HG03378 (cell line): Measurements from ENCODE around the gene CES4A.
A peak's percentile ranks its signal among the peaks of the same experiment; 100 is the strongest.
"Not testable (repeated sequence)": the region's sequence is repeated elsewhere in the genome, so short reads cannot be mapped to it uniquely, and the experiment has no call there.

Experiments used
- ATAC-seq: cut with Tn5 transposase; IDR thresholded peaks from one replicate; pipeline ENCODE4 v1.9.1; 2021; ENCODE audit warnings: mild to moderate bottlenecking, moderate library complexity; ENCODE audit not compliant: unreplicated experiment

Gene CES4A

DNA sequence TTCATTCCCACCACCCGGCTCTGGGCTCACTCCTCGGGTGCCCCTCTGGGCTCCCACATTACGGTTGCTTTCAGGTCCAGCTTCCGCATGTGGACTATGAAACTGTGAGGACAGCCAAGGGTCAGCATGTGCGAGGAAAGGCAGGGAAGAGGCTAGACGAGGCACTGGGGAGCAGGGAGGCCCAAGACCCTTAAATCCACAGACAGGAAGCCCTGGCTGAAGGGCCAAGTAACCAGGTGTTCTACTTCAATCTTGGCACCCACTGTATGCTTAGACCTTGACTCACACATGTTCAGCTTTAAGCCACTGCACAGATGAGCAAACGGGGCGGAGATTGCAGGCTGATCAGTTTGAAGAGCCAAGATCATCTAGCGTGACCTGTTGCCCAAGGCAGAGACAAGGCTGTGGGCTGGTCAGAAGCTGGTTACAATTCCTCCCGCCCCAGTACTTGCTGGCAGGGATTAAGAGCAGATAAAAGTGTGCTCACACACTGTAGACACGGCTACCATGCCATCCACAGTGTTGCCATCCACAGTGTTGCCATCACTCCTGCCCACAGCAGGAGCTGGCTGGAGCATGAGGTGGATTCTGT lies at the start of gene CES4A:
TSS of gene CES4A (plus strand) at position 393 of the 592 bp plus-strand sequence. CDS start at position 577, 184 bp downstream.
- ATAC-seq: no peak

DNA sequence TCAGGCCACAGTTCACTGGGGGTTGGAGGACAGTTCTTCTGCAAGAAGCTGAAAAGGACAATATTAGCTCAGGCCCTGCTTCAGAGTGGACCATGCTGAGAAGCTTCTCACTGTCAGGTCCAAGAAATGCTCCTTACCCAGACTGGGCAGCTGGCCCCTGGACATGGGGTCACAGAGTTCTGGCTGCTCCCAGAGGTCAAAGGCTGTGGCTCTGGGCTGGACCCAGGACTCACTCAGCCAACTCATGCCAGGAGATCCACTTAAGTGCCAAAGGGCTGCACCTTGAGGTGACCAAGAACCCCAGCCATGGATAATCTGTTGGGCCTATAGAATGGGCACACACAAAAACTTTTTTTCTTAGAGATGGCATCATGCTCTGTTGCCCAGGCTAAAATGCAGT lies 49.0 kb upstream of the CES4A start:
- ATAC-seq: no peak

DNA sequence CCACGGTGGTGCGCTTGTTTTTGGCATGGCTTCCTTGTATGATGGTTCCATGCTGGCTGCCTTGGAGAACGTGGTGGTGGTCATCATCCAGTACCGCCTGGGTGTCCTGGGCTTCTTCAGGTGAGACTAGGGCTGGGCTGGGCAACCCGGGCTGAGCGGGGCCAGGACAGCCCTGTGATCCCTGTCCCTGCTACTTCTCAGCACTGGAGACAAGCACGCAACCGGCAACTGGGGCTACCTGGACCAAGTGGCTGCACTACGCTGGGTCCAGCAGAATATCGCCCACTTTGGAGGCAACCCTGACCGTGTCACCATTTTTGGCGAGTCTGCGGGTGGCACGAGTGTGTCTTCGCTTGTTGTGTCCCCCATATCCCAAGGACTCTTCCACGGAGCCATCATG lies 48.2 kb upstream of the CES4A start:
- no peak for ATAC-seq

DNA sequence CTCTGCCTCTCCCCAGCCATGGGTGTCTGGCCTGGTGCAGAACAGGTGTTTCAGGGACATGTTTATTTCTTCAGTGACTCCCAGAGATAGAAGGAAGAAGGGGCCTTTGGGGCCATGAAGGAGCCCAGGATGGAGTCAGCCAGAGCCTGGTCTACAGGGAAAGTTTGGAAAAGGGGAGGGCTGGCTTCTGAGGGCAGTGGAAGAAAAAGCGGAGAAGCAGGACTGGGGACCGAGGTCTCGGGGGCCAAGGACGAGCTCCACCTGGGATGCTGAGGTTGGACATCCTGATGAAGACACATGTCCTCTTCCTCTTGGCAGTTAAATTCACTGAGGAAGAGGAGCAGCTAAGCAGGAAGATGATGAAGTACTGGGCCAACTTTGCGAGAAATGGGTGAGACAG lies 45.4 kb upstream of the CES4A start:
- ATAC-seq: no peak

DNA sequence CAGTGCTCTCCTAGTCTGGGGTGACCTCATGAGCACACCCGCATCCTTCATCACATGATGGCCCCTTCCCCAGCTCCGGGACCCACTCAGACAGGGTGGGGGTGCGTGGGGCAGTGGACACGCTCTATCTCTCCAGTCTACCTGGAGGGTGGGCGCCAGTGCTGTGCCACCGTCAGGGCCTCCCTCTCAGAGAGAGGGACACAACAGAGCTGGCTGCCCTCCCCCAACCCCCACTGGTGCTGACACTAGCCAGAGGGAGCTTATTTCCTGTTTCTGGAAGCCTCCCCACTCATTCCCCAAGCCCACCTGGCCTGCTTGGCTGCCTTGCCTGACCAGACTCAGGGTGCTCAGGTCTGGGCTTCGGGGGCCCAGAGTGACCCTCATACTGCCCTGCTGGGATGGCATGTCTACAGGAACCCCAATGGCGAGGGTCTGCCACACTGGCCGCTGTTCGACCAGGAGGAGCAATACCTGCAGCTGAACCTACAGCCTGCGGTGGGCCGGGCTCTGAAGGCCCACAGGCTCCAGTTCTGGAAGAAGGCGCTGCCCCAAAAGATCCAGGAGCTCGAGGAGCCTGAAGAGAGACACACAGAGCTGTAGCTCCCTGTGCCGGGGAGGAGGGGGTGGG lies 44.8 kb upstream of the CES4A start:
- no peak for ATAC-seq

DNA sequence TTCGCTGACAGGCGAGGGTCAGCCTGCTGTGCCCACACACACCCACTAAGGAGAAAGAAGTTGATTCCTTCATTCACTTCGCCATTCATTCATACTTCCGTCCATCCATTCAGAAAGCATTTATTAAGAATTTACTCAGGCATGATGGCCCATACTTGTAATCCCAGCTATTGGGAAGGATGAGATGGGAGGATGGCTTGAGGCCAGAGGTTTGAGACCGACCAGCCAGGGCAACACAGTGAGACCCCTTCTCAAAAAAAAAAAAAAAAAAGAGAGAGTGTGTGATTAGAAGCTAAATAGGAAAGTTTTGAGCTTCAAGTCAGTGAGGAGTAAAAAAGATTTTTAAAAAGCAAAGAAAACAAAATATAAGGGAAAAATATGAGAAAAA lies 44.3 kb upstream of the CES4A start:
- ATAC-seq: no peak

DNA sequence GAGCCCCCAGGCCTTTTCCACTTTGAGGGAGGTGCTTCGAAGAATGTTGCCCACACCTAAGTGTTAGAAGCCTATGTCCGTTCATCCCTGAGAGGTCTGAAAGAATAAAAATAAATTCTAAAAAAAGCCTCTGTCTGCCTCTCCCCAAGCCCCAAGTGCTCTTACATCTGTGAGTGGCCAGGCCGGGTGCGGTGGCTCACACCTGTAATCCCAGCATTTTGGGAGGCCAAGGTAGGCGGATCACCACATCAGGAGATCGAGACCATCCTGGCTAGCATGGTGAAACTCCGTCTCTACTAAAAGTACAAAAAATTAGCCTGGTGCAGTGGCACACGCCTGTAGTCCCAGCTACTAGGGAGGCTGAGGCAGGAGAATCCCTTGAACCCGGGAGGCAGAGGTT lies 43.4 kb upstream of the CES4A start:
- ATAC-seq: not testable (repeated sequence)

DNA sequence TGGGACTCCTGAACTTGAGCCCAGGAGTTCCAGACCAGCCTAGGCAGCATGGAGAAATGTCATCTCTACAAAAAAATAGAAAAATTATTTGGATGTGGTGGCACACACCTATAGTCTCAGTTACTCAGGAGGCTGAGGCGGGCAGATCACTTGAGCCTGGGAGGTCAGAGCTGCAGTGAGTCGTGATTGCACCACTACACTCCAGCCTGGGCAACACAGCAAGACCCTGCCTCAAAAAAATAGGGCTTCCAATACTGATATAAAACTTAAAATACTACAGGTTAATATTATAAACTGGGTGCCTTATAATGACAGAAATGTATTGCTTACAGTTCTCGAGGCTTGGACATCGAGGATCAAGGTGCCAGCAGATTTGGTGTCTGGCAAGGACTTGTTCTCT lies 42.5 kb upstream of the CES4A start:
- no peak for ATAC-seq

DNA sequence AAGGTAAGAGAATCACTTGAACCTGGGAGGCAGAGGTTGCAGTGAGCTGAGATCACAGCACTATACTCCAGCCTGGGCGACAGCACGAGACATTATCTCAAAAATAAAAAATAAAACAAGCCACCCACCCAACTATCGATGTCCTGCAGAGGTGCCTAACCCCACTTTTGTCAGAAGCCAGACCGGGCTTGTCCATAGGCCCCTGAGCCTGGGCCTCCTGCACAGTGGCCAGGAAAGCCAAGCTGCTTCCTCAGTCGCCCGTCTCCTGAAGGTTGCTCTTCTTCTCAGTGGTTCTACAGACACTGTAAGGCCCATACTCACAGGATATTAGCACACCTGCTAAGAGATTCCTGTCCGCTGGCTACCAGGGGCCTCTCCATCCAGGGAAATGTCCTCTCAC lies 41.8 kb upstream of the CES4A start:
- no peak for ATAC-seq

DNA sequence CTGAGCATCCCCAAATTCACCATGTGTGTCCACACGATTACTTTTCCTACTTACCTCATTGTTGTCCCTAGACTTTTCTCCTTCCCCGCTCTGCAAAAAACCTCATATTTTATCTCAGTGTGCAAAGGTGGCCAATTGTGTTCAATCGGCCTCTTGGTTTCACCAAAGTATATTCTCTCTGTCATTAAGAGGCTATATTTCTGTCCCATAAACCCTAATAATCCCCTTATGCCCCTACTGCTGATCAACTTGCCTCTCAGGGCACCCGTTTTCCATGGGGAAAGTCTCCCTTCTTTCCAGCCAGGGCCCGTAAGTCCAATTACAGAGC lies 41.5 kb upstream of the CES4A start:
- no peak for ATAC-seq

DNA sequence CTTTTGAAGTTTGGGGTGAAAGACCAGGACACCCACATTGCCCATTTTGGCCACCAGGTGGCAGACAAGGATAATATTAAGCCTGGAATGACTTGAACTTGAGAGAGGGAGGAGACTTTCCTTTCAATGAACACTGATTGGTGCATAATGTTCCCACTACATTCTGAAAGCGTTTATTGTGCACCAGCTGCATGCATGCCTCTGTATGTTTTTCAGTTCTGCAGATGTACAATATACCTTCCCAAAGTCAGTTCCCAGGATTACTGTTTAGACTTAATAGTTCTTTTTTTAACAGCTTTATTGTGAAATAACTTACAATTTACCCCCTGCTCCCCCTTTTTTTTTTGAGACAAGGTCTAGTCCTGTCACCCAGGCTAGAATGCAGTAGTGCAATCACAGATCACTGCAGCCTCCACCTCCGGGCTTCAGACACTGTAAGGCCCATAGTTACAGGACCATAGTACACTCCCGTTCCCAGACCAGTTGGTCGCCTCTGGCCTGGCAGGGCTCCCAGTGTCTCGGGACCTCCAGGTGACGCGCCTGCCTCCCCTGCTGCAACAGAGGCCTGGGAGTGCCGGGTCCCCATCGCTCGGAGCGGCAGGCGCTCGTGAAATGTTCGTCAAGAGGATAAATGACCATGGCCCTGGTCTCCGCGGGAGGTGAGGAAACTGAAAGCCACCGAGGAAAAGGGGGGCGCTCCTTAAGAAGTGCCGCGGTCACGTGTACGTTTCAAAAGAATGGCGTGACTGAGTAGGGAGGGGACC lies 40.9 kb upstream of the CES4A start:
- peak; percentile 73 for ATAC-seq

DNA sequence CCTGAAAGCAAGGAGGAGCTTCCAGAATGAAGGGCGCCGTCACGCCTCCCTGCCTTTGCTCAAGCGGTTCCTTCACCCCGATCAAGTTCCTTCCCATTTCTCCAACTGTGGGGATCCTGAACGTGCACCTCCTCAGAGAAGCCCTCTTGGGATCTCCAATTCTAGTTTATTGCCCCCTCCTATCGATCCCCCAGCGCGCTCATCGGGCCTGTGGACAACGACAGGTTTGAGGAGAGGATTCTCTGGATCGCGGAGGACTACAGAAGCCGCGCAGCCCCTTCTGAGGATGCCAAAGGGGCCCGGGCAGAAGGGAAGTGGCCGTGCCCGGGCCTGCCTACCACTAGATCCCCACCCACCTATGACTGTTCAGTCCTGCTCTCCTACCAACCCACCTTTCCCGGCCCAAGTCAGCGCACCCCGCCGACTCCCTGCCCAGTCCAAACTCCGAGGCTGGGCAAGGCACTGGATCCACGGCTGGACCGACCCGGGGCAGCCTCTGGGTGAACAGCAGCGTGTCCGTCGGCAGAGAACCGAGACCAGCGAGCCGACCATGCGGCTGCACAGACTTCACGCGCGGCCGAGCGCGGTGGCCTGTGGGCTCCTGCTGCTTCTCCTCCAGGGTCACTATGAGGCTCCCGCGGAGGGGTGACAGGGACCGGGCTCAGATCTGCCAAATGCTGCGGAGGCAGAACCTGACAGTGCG lies 40.1 kb upstream of the CES4A start:
- no peak for ATAC-seq

DNA sequence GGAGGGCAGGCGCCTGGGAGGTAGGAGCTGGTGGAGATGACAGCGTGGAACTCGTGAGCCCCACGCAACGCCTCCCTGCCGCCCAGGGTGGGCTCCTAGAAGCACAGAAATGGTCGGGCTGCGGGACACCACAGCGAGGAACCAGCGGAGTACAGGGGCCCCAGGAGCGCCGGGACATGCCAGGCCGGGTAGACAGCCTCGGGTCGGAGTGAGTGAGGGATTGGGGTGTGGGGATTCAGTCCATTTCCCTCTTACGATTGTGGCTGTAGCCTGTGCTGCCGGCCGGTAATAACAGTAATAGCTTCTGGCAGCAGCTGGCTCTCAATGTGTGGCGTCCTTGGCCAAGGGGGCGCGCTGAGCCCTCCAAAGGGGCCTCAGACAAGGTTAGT lies 39.6 kb upstream of the CES4A start:
- no peak for ATAC-seq

DNA sequence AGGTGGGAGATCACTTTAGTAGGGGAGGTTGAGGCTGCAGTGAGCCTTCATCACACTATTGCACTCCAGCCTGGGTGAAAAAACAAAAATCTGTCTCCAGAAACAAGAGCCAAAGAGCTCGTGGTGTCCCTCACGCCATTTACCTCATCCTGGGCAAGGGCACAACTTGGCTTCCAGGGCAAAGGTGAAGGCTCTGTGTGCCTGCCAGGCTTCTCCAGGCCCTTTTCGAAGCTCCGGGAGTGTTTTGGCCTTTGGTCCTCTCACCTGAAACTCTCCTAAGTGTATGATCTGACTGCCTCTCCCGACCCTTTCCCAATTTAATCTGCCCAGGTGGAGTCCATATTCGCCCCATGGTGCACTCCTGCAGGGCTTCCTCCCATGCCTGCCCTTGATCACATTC lies 38.9 kb upstream of the CES4A start:
- no peak for ATAC-seq

DNA sequence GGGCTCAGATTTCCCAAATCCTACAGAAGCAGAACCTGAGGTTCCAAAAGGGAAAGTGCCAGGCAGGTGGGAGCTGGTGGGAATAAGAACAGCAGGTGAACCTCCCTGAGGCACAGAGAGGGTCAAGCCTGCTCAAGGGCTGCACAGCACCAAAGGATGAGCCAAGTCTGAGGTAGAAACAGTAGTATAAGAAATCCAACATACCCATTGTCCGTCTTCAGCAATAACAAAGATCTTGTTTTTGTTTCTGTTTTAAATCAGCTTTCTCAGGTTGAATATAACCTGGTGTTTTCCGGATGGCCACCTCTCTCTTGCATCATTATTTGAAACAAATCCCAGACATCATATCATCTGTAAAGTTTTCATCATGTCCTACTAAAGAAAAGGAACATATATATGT lies 38.0 kb upstream of the CES4A start:
- ATAC-seq: no peak

DNA sequence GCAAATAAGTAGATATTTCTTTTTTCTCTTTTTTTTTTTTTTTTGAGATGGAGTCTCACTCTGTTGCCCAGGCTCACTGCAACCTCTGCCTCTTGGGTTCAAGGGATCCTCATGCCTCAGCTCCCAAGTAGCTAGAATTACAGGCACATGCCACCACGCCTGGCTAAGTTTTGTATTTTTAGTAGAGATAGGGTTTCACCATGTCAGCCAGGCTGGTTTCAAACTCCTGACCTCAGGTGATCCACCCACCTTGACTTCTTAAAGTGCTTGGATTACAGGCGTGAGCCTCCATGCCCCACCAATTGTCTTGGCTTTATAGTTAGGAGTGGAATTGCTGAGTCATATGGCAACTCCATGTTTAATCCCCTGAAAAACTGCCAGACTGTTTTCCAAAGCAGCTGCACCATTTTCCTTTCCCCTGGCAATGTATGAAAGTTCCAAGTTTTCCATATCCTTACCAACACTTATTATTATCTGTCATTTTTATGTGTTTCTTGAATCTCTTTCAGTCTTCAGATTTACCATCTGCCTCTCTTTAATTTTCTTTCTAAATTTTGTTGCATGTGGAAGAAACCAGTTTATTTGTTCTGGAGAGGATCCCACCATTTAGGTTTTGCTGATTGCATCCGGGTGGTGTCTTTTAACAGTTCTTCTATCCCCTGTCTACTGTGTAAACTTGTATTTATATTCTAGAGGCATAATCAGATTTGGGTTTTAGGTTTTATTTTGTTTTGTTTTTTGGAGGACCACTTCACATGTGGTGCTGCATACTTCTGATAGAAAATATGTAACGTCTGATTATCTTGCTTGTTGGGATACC lies 37.2 kb upstream of the CES4A start:
- no peak for ATAC-seq

DNA sequence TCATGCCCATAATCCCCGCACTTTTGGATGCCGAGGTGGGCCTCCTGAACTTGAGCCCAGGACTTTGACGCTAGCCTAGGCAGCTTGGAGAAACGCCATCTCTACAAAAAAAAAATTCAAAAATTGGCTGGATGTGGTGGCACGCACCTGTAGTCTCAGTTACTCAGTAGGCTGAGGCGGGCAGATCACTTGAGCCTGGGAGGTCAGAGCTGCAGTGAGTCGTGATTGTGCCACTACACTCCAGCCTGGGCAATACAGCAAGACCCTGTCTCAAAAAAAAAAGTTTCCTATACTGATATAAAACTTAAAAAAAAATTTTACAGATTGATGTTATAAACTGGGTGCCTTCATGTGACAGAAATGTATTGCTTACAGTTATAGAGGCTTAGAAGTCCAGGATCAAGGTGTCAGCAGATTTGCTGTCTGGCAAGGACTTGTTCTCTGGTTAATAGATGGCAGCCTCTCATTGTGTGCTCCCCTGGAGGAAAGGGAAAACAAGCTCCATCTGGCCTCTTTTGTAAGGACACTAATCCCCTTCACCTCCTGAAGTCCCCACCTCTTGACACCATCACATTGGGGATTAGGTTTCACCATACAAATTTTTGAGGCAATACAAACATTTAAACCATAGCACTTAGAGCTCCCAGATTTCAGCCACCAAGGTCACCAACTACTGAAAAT lies 35.8 kb upstream of the CES4A start:
- ATAC-seq: no peak

DNA sequence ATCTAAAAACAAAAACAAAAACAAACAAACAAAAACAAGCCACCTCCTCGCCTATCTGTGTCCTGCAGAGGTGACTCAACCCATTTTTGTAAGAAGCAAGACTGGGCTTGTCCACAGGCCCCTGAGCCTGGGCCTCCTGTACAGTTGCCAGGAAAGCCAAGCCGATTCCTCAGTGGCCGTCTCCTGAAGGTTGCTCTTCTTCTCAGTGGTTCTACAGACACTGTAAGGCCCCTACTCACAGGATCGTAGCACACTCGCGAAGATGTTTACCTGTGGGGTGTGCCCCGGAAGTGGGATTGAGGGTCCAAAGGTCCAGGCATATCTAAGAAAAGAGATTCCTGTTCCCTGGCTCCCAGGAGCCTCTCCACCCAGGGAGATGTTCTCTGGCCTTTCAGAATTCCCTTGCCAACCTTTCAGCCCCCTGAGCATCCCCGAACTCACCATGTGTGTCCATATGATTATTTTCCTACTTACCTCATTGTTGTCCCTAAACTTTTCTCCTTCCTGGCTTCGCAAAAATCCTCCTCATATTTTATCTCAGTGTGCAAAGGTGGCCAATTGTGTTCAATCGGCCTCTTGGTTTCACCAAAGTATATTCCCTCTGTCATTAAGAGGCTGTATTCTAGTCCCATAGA lies 34.8 kb upstream of the CES4A start:
- ATAC-seq: no peak

DNA sequence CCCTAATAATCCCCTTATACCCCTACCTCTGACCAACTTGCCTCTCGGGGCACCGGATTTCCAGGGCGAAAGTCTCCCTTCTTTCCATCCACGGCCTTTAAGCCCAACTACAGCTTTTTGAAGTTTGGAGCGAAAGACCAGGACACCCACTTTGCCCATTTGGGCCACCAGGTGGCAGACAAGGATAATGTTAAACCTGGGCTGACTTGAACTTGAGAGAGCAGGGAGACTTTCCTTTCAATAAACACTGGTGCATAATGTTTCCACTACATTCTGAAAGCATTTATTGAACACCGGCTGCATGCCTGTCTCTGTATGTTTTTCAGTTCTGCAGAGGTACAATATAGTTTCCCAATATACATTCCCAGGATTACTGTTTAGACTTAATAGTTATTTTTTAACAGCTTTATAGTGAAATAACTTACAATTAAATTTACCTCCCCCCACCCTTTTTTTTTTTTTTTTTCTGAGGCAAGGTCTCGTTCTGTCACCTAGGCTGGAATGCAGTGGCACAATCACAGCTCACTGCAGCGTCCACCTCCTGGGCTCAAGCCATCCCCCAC lies 34.2 kb upstream of the CES4A start:
- ATAC-seq: peak; percentile 58
